ENCODE measurements around the gene FRMD5. TPM values are rescaled to one million over a fixed set of nuclear protein-coding genes. Genes with fewer than 3 reads are reported as not detected.

FRMD5 gene
- total and polyA plus RNA-seq, 2 donors, result 0.32 to 2.9 TPM

- Histone ChIP-seq H3K4me3 (ENCODE audit: low read depth, low read length) (no peak overlapping the region), H3K36me3 (ENCODE audit: insufficient read depth) (no peaks in the 10 kb centered on the region), H3K27ac (ENCODE audit: low read depth) (no peak overlapping the region), H3K4me1 (ENCODE audit: insufficient read depth) (no peaks in the 10 kb centered on the region)
- WGBS, result 35% methylated on average over 2 of the region's 2 CpGs
- no peak for DNase-seq (ENCODE audit: extremely low spot score)
Observed at GRCh38 chr15:43930079-43930478, 265.0 kb downstream of the FRMD5 start.

- WGBS, result 65% methylated on average over 5 of the region's 5 CpGs
- Histone ChIP-seq H3K27ac (ENCODE audit: low read depth) (no peak overlapping the region), H3K4me1 (ENCODE audit: insufficient read depth) (no peaks in the 10 kb centered on the region), H3K4me3 (ENCODE audit: low read depth, low read length) (no peak overlapping the region), H3K36me3 (ENCODE audit: insufficient read depth) (no peaks in the 10 kb centered on the region)
- no peak for DNase-seq (ENCODE audit: extremely low spot score)
Observed at GRCh38 chr15:43928152-43928551, 266.9 kb downstream of the FRMD5 start.

GRCh38 chr15:43927203-43927602 is 267.9 kb downstream of the FRMD5 start:
- Histone ChIP-seq H3K27ac (ENCODE audit: low read depth) (no peak overlapping the region), H3K36me3 (ENCODE audit: insufficient read depth) (no peaks in the 10 kb centered on the region), H3K4me3 (ENCODE audit: low read depth, low read length) (no peak overlapping the region), H3K4me1 (ENCODE audit: insufficient read depth) (no peaks in the 10 kb centered on the region)
- 66% methylated on average over 4 of the region's 4 CpGs for WGBS
- DNase-seq (ENCODE audit: extremely low spot score), result no peak

- no peak overlapping the region for H3K27ac ChIP-seq (ENCODE audit: low read depth)
- H3K36me3 ChIP-seq (ENCODE audit: insufficient read depth), result no peaks in the 10 kb centered on the region
- DNase-seq (ENCODE audit: extremely low spot score), result no peak
- H3K4me3 ChIP-seq (ENCODE audit: low read depth, low read length), result no peak overlapping the region
- WGBS, result 96% methylated on average over 4 of the region's 4 CpGs
- H3K4me1 ChIP-seq (ENCODE audit: insufficient read depth), result no peaks in the 10 kb centered on the region
Observed at GRCh38 chr15:43923553-43923952, 271.5 kb downstream of the FRMD5 start.

GRCh38 chr15:43922021-43922420 is 273.1 kb downstream of the FRMD5 start:
- Histone ChIP-seq H3K36me3 (ENCODE audit: insufficient read depth) (no peaks in the 10 kb centered on the region), H3K4me1 (ENCODE audit: insufficient read depth) (no peaks in the 10 kb centered on the region), H3K27ac (ENCODE audit: low read depth) (no peak overlapping the region), H3K4me3 (ENCODE audit: low read depth, low read length) (no peak overlapping the region)
- 52% methylated on average over 4 of the region's 4 CpGs for WGBS
- no peak for DNase-seq (ENCODE audit: extremely low spot score)

- WGBS, result 68% methylated on average over 6 of the region's 6 CpGs
- DNase-seq (ENCODE audit: extremely low spot score), result no peak
- no peaks in the 10 kb centered on the region for H3K36me3 ChIP-seq (ENCODE audit: insufficient read depth)
- no peak overlapping the region for H3K27ac ChIP-seq (ENCODE audit: low read depth)
- no peak overlapping the region for H3K4me3 ChIP-seq (ENCODE audit: low read depth, low read length)
- H3K4me1 ChIP-seq (ENCODE audit: insufficient read depth), result no peaks in the 10 kb centered on the region
Observed at GRCh38 chr15:43920815-43921214, 274.3 kb downstream of the FRMD5 start.

- DNase-seq (ENCODE audit: extremely low spot score), result no peak
- Histone ChIP-seq H3K4me1 (ENCODE audit: insufficient read depth) (no peaks in the 10 kb centered on the region), H3K27ac (ENCODE audit: low read depth) (no peak overlapping the region), H3K4me3 (ENCODE audit: low read depth, low read length) (no peak overlapping the region), H3K36me3 (ENCODE audit: insufficient read depth) (no peaks in the 10 kb centered on the region)
- WGBS, result 43% methylated on average over 2 of the region's 2 CpGs
Observed at GRCh38 chr15:43920254-43920600, 274.8 kb downstream of the FRMD5 start.

- Histone ChIP-seq H3K4me3 (ENCODE audit: low read depth, low read length) (no peak overlapping the region), H3K27ac (ENCODE audit: low read depth) (no peak overlapping the region), H3K36me3 (ENCODE audit: insufficient read depth) (no peaks in the 10 kb centered on the region), H3K4me1 (ENCODE audit: insufficient read depth) (no peaks in the 10 kb centered on the region)
- 36% methylated on average over 5 of the region's 5 CpGs for WGBS
- DNase-seq (ENCODE audit: extremely low spot score), result no peak
Observed at GRCh38 chr15:43919540-43920253, 275.4 kb downstream of the FRMD5 start.

- no peak for DNase-seq (ENCODE audit: extremely low spot score)
- WGBS, result 84% methylated on average over 6 of the region's 6 CpGs
- Histone ChIP-seq H3K36me3 (ENCODE audit: insufficient read depth) (no peaks in the 10 kb centered on the region), H3K27ac (ENCODE audit: low read depth) (no peak overlapping the region), H3K4me3 (ENCODE audit: low read depth, low read length) (no peak overlapping the region), H3K4me1 (ENCODE audit: insufficient read depth) (no peaks in the 10 kb centered on the region)
Observed at GRCh38 chr15:43918717-43919116, 276.4 kb downstream of the FRMD5 start.

- 83% methylated on average over 4 of the region's 4 CpGs for WGBS
- DNase-seq (ENCODE audit: extremely low spot score), result no peak
- no peaks in the 10 kb centered on the region for H3K4me1 ChIP-seq (ENCODE audit: insufficient read depth)
- no peak overlapping the region for H3K27ac ChIP-seq (ENCODE audit: low read depth)
- no peaks in the 10 kb centered on the region for H3K36me3 ChIP-seq (ENCODE audit: insufficient read depth)
- H3K4me3 ChIP-seq (ENCODE audit: low read depth, low read length), result no peak overlapping the region
Observed at GRCh38 chr15:43916326-43916660, 278.8 kb downstream of the FRMD5 start.

GRCh38 chr15:43915631-43916325 is 279.3 kb downstream of the FRMD5 start:
- Histone ChIP-seq H3K36me3 (ENCODE audit: insufficient read depth) (no peaks in the 10 kb centered on the region), H3K27ac (ENCODE audit: low read depth) (no peak overlapping the region), H3K4me1 (ENCODE audit: insufficient read depth) (no peaks in the 10 kb centered on the region), H3K4me3 (ENCODE audit: low read depth, low read length) (no peak overlapping the region)
- WGBS, result 35% methylated on average over 5 of the region's 5 CpGs
- DNase-seq (ENCODE audit: extremely low spot score), result no peak

- Histone ChIP-seq H3K4me1 (ENCODE audit: insufficient read depth) (no peaks in the 10 kb centered on the region), H3K27ac (ENCODE audit: low read depth) (no peak overlapping the region), H3K4me3 (ENCODE audit: low read depth, low read length) (no peak overlapping the region), H3K36me3 (ENCODE audit: insufficient read depth) (no peaks in the 10 kb centered on the region)
- no peak for DNase-seq (ENCODE audit: extremely low spot score)
- WGBS, result 71% methylated on average over 1 of the region's 1 CpG
Observed at GRCh38 chr15:43913941-43914340, 281.1 kb downstream of the FRMD5 start.

GRCh38 chr15:43913026-43913780 is 281.9 kb downstream of the FRMD5 start:
- Histone ChIP-seq H3K4me3 (ENCODE audit: low read depth, low read length) (no peak overlapping the region), H3K4me1 (ENCODE audit: insufficient read depth) (no peaks in the 10 kb centered on the region), H3K36me3 (ENCODE audit: insufficient read depth) (no peaks in the 10 kb centered on the region), H3K27ac (ENCODE audit: low read depth) (no peak overlapping the region)
- WGBS, result 5% methylated on average over 1 of the region's 1 CpG
- no peak for DNase-seq (ENCODE audit: extremely low spot score)

GRCh38 chr15:43912208-43912607 is 282.9 kb downstream of the FRMD5 start:
- H3K36me3 ChIP-seq (ENCODE audit: insufficient read depth), result no peaks in the 10 kb centered on the region
- no peaks in the 10 kb centered on the region for H3K4me1 ChIP-seq (ENCODE audit: insufficient read depth)
- WGBS, result 93% methylated on average over 6 of the region's 6 CpGs
- DNase-seq (ENCODE audit: extremely low spot score), result no peak
- H3K4me3 ChIP-seq (ENCODE audit: low read depth, low read length), result no peak overlapping the region
- no peak overlapping the region for H3K27ac ChIP-seq (ENCODE audit: low read depth)
